AG04450 (cell line): Measurements from ENCODE around the gene TMC1. TPM values are rescaled to one million over a fixed set of nuclear protein-coding genes. Genes with fewer than 3 reads are reported as not detected.

Experiments used
- CTCF ChIA-PET: fragments of 300-600, 350-600 bp; formaldehyde crosslinking; extraction: SDS; loops from one replicate; lab custom pipeline; 2022; ENCODE audit warnings: antibody characterized with exemption, inconsistent platforms; lab: Charles Lee
- POLR2A ChIA-PET: fragments of 350-600 bp; formaldehyde crosslinking; extraction: SDS; loops from one replicate; lab custom pipeline; 2021; ENCODE audit warnings: antibody characterized with exemption, inconsistent platforms; lab: Yijun Ruan, JAX
- DNase-seq: peaks from one replicate; pipeline ENCODE4 v3.0.0-alpha.2; 2011; ENCODE audit warnings: low read depth, low spot score
- H3K27ac ChIP-seq: one replicate; pipeline ENCODE4 v1.5.1; 2012; ENCODE audit warnings: low read depth, low read length, control low read depth
- H3K27me3 ChIP-seq: one replicate; pipeline ENCODE4 v1.6.0; 2012; ENCODE audit warnings: low read length; ENCODE audit not compliant: control insufficient read depth, insufficient read depth
- H3K4me3 ChIP-seq: 2 replicates; pipeline ENCODE4 v1.5.1; 2011; ENCODE audit warnings: mild to moderate bottlenecking, low read depth, low read length, control low read depth
- H3K9me3 ChIP-seq: 2 replicates; pipeline ENCODE4 v1.5.1; 2012; ENCODE audit warnings: low read length; ENCODE audit not compliant: control insufficient read depth, insufficient read depth
- CTCF ChIP-seq: IDR thresholded peaks from 2 replicates; pipeline ENCODE4 v1.5.1; 2011; ENCODE audit warnings: low read depth, low read length, control low read depth, inconsistent platforms
- polyA plus RNA-seq: library from polyadenylated mRNA; depleted of rRNA; stranded (reverse); fragments of >200 nt; gene quantifications from 2 replicates; pipeline ENCODE4 v1.2.3, GENCODE V29; 2011

TMC1 gene
- polyA plus RNA-seq, 1 experiment = not detected

- Histone ChIP-seq H3K4me3 (no peak overlapping the region), H3K27ac (no peak overlapping the region), H3K9me3 (no peaks in the 10 kb centered on the region), H3K27me3 (peaks cover 3% of the 10 kb centered on the region)
- POLR2A ChIA-PET = no interaction called here
- TF ChIP-seq CTCF = no peak
- CTCF ChIA-PET = interaction anchor here (1.0 to 2.0 kb wide), 3 partner anchors 11 to 342 kb away, joined by 3 to 6 read pairs (median 3); no protein-coding TSS in a partner anchor
- DNase-seq = no peak
Observed at GRCh38 chr9:72623156-72623555, 101.7 kb downstream of the TMC1 start.

GRCh38 chr9:72627147-72627546, 105.7 kb downstream of the TMC1 start:
- no peak for DNase-seq
- TF ChIP-seq CTCF = no peak
- ChIA-PET CTCF (no interaction called here), POLR2A (no interaction called here)
- H3K27me3 ChIP-seq = peaks cover 3% of the 10 kb centered on the region
- no peak overlapping the region for H3K27ac ChIP-seq
- no peaks in the 10 kb centered on the region for H3K9me3 ChIP-seq
- no peak overlapping the region for H3K4me3 ChIP-seq

- DNase-seq = no peak
- POLR2A ChIA-PET = no interaction called here
- CTCF ChIA-PET = interaction anchor here (1.7 kb wide), 1 partner anchor 347 kb away, joined by 6 read pairs; no protein-coding TSS in a partner anchor
Observed at GRCh38 chr9:72627956-72628540, 106.6 kb downstream of the TMC1 start.

GRCh38 chr9:72633966-72634365, 112.6 kb downstream of the TMC1 start:
- TF ChIP-seq CTCF = no peak
- DNase-seq = peak; percentile 1
- ChIA-PET POLR2A (no interaction called here), CTCF (interaction anchor here (1.1 kb wide), 1 partner anchor 12 kb away, joined by 3 read pairs; no protein-coding TSS in a partner anchor)
- H3K9me3 ChIP-seq = peaks cover 5% of the 10 kb centered on the region; the same call in 1 of the 2 replicates
- no peak overlapping the region for H3K4me3 ChIP-seq
- no peaks in the 10 kb centered on the region for H3K27me3 ChIP-seq
- no peak overlapping the region for H3K27ac ChIP-seq

More at GRCh38 chr9:72627956-72628540, 106.6 kb downstream of the TMC1 start:
- Histone ChIP-seq H3K27ac (no peak overlapping the region), H3K4me3 (no peak overlapping the region), H3K27me3 (peaks cover 3% of the 10 kb centered on the region), H3K9me3 (no peaks in the 10 kb centered on the region)
- TF ChIP-seq CTCF = no peak

GRCh38 chr9:72635197-72635596, 113.8 kb downstream of the TMC1 start:
- DNase-seq = no peak
- POLR2A ChIA-PET = no interaction called here
- no peak for TF ChIP-seq CTCF

More at GRCh38 chr9:72635197-72635596, 113.8 kb downstream of the TMC1 start:
- no peak overlapping the region for H3K27ac ChIP-seq
- CTCF ChIA-PET = interaction anchor here (0.7 kb wide), 1 partner anchor 18 kb away, joined by 3 read pairs; no protein-coding TSS in a partner anchor
- no peaks in the 10 kb centered on the region for H3K27me3 ChIP-seq
- peaks cover 5% of the 10 kb centered on the region; the same call in 1 of the 2 replicates for H3K9me3 ChIP-seq
- no peak overlapping the region for H3K4me3 ChIP-seq
